ENCODE data around the gene CAMTA1. TPM values are rescaled to one million over a fixed set of nuclear protein-coding genes. Genes with fewer than 3 reads are reported as not detected.

Gene CAMTA1
- polyA plus RNA-seq, 1 donor from 2014 or later = 162 TPM

DNA sequence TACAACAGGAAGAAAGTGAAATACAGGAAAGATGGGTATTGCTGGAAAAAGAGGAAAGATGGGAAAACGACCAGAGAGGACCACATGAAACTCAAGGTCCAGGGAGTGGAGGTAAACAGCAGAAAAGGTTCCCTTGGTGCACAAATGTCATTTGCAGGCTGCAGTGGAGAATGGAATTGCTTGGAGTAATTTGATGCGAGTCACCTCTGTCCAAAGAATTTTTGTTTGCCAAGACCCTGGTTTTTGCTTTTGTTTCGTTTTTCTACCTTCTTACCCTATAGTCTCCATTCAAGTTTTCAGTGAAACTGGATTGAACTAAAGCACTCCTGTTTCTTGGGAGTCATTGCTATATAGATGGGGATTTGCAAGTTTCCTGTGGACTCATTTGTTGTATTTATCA lies 464.3 kb downstream of the CAMTA1 start:
- H3K9ac ChIP-seq (ENCODE audit: low read length) = no peak overlapping the region
- no peak overlapping the region for H3K4me2 ChIP-seq (ENCODE audit: low read length)
- H3K27me3 ChIP-seq (ENCODE audit: insufficient read depth, low read depth, low read length) = no peaks in the 10 kb centered on the region
- no peaks in the 10 kb centered on the region for H4K20me1 ChIP-seq (ENCODE audit: insufficient read depth)
- H2AFZ ChIP-seq (ENCODE audit: low read depth, low read length) = no peak overlapping the region
- no peaks in the 10 kb centered on the region for H3F3A ChIP-seq (ENCODE audit: insufficient read depth, low read length, poor library complexity, severe bottlenecking)
- no peak for TF ChIP-seq POLR2AphosphoS5 (IDR thresholded peaks at IDR 0.05)
- no peak for TF ChIP-seq EZH2 (IDR thresholded peaks at IDR 0.05; ENCODE audit: borderline replicate concordance, insufficient read depth, low read length, poor library complexity, severe bottlenecking)
- TF ChIP-seq EP300 (conservative IDR thresholded peaks at IDR 0.05; ENCODE audit: poor library complexity, severe bottlenecking) = no peak
- H3K4me3 ChIP-seq (ENCODE audit: low read length) = no peak overlapping the region
- no peaks in the 10 kb centered on the region for H3K9me3 ChIP-seq (ENCODE audit: low read length)
- no peaks in the 10 kb centered on the region for H3K9me2 ChIP-seq (ENCODE audit: insufficient read depth, low read length)
- no peaks in the 10 kb centered on the region for H3K79me2 ChIP-seq (replicated peaks; ENCODE audit: insufficient read depth, low read length)
- H3K36me3 ChIP-seq (ENCODE audit: insufficient read depth, low read length) = no peaks in the 10 kb centered on the region
- no peak overlapping the region for H3K27ac ChIP-seq (ENCODE audit: low read length)

DNA sequence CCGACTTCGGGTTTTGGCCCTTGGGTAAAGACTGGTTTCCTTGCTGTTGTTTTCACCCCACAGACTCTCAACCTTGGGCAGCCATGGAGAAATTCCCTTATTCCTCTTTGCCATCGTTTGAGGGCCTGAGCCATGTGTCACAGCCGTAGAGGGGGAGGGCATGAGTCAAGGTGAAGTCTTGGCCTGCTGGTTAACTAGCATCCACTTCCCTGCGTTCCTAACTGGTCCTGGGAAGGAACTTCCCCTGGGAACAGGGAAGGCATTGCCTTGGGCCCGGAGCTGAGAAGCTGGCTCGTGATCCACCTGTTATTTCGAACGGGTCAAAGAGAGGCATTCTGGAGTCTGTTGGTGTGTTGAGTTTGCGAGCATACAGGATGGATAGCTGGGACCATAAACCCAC lies 464.9 kb downstream of the CAMTA1 start:
- H4K20me1 ChIP-seq (ENCODE audit: insufficient read depth) = no peaks in the 10 kb centered on the region
- H2AFZ ChIP-seq (ENCODE audit: low read depth, low read length) = no peak overlapping the region
- H3F3A ChIP-seq (ENCODE audit: insufficient read depth, low read length, poor library complexity, severe bottlenecking) = no peaks in the 10 kb centered on the region
- no peak overlapping the region for H3K27ac ChIP-seq (ENCODE audit: low read length)
- no peaks in the 10 kb centered on the region for H3K9me2 ChIP-seq (ENCODE audit: insufficient read depth, low read length)
- H3K36me3 ChIP-seq (ENCODE audit: insufficient read depth, low read length) = no peaks in the 10 kb centered on the region
- no peaks in the 10 kb centered on the region for H3K79me2 ChIP-seq (replicated peaks; ENCODE audit: insufficient read depth, low read length)
- no peaks in the 10 kb centered on the region for H3K27me3 ChIP-seq (ENCODE audit: insufficient read depth, low read depth, low read length)
- TF ChIP-seq SMC3 (conservative IDR thresholded peaks at IDR 0.05; ENCODE audit: poor library complexity) = no peak
- TF ChIP-seq, protein P1, sequence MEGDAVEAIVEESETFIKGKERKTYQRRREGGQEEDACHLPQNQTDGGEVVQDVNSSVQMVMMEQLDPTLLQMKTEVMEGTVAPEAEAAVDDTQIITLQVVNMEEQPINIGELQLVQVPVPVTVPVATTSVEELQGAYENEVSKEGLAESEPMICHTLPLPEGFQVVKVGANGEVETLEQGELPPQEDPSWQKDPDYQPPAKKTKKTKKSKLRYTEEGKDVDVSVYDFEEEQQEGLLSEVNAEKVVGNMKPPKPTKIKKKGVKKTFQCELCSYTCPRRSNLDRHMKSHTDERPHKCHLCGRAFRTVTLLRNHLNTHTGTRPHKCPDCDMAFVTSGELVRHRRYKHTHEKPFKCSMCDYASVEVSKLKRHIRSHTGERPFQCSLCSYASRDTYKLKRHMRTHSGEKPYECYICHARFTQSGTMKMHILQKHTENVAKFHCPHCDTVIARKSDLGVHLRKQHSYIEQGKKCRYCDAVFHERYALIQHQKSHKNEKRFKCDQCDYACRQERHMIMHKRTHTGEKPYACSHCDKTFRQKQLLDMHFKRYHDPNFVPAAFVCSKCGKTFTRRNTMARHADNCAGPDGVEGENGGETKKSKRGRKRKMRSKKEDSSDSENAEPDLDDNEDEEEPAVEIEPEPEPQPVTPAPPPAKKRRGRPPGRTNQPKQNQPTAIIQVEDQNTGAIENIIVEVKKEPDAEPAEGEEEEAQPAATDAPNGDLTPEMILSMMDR (IDR thresholded peaks at IDR 0.05; ENCODE audit: poor library complexity, severe bottlenecking) = no peak
- TF ChIP-seq RAD21 (conservative IDR thresholded peaks at IDR 0.05) = no peak
- no peak for TF ChIP-seq EZH2 (IDR thresholded peaks at IDR 0.05; ENCODE audit: borderline replicate concordance, insufficient read depth, low read length, poor library complexity, severe bottlenecking)
- TF ChIP-seq, protein P2, sequence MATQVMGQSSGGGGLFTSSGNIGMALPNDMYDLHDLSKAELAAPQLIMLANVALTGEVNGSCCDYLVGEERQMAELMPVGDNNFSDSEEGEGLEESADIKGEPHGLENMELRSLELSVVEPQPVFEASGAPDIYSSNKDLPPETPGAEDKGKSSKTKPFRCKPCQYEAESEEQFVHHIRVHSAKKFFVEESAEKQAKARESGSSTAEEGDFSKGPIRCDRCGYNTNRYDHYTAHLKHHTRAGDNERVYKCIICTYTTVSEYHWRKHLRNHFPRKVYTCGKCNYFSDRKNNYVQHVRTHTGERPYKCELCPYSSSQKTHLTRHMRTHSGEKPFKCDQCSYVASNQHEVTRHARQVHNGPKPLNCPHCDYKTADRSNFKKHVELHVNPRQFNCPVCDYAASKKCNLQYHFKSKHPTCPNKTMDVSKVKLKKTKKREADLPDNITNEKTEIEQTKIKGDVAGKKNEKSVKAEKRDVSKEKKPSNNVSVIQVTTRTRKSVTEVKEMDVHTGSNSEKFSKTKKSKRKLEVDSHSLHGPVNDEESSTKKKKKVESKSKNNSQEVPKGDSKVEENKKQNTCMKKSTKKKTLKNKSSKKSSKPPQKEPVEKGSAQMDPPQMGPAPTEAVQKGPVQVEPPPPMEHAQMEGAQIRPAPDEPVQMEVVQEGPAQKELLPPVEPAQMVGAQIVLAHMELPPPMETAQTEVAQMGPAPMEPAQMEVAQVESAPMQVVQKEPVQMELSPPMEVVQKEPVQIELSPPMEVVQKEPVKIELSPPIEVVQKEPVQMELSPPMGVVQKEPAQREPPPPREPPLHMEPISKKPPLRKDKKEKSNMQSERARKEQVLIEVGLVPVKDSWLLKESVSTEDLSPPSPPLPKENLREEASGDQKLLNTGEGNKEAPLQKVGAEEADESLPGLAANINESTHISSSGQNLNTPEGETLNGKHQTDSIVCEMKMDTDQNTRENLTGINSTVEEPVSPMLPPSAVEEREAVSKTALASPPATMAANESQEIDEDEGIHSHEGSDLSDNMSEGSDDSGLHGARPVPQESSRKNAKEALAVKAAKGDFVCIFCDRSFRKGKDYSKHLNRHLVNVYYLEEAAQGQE (IDR thresholded peaks at IDR 0.05; ENCODE audit: borderline replicate concordance) = no peak
- TF ChIP-seq MXI1 (conservative IDR thresholded peaks at IDR 0.05; ENCODE audit: poor library complexity, severe bottlenecking) = no peak
- TF ChIP-seq POLR2AphosphoS5 (IDR thresholded peaks at IDR 0.05) = no peak
- no peak for TF ChIP-seq TAF1 (IDR thresholded peaks at IDR 0.05; ENCODE audit: low read depth)
- no peak for TF ChIP-seq EP300 (conservative IDR thresholded peaks at IDR 0.05; ENCODE audit: poor library complexity, severe bottlenecking)
- H3K9me3 ChIP-seq (ENCODE audit: low read length) = no peaks in the 10 kb centered on the region
- H3K4me3 ChIP-seq (ENCODE audit: low read length) = no peak overlapping the region
- no peak overlapping the region for H3K9ac ChIP-seq (ENCODE audit: low read length)
- H3K4me2 ChIP-seq (ENCODE audit: low read length) = no peak overlapping the region

All from neural cell (in vitro differentiated cells).